H1 (cell line): ENCODE results near the gene XPO5. TPM values are rescaled to one million over a fixed set of nuclear protein-coding genes. Genes with fewer than 3 reads are reported as not detected.

Experiments used
- HDAC2 ChIP-seq, 2 experiments: fragments of 300-600 bp in 1 of 2; sonication (generic) in 1 of 2; IDR thresholded peaks; 2 replicates each; pipeline ENCODE4 v1.6.1; 2011 to 2012; ENCODE audit warnings: low read depth in 2 of 2, low read length in 2 of 2, mild to moderate bottlenecking in 2 of 2, moderate library complexity in 2 of 2, borderline replicate concordance in 1 of 2, inconsistent platforms in 1 of 2
- MAFK ChIP-seq: IDR thresholded peaks from 2 replicates; pipeline ENCODE4 v1.6.1; 2012; ENCODE audit warnings: low read depth, mild to moderate bottlenecking, improper control_type of control experiment, low read length
- SP1 ChIP-seq: IDR thresholded peaks from 2 replicates; pipeline ENCODE4 v1.6.1; 2011; ENCODE audit warnings: low read depth, low read length
- polyA plus RNA-seq, 7 experiments: library from polyadenylated mRNA; depleted of rRNA in 3 of 7; stranded (reverse) in 5 of 7; unstranded in 2 of 7; fragments of >200 nt in 5 of 7; fragments of 200-250 nt in 2 of 7; gene quantifications; 1 replicate in 5 of 7; 2 replicates in 1 of 7; 4 replicates in 1 of 7; pipeline versions ENCODE4 v1.2.1 to v1.2.3, GENCODE V29; 2011 to 2013; ENCODE audit warnings: missing spikeins in 2 of 7, mixed read lengths in 2 of 7
- total RNA-seq: library from RNA; stranded (reverse); fragmentation: NEBNext Ultra II Directional; extraction: Animal tissue kit (Norgen Biotek cat#: 25700); gene quantifications from 2 replicates; pipeline ENCODE4 v1.2.1, GENCODE V29; 2021

XPO5 gene
- total and polyA plus RNA-seq, 2 of the 8 experiments (the other 6 are each of a cell fraction or from before 2014, with no cell fraction given): 80.6 to 95.7 TPM

DNA sequence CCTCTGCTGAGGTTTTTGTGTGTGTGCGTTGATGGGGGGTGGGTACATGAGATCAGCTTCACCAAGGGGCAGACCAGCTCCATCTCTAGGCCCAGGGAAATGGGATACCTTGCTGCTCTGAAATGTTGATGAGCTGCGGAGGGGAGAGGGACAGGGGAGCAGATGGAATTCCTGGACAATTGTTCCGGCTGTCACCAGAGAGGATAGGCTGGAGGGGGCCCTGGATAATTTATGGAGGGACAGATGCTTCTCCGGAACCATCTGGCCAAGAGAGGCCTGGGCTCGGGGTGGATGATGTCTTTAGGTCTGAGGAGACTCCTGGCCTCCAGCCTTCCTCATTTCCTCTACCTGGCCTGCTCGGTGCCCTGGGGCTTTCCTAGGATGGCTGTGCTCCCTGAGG is 100.3 kb downstream of the XPO5 start (continued):
- no peak for TF ChIP-seq HDAC2 (IDR thresholded peaks at IDR 0.05; ENCODE audit: borderline replicate concordance in 1 of 2, low read depth in 2 of 2, low read length in 2 of 2)
- no peak for TF ChIP-seq MAFK
- no peak for TF ChIP-seq SP1
